HS-5 (cell line): ENCODE measurements around the gene SLC6A6.

Experiments
- DNase-seq: peaks from one replicate; pipeline ENCODE4 v3.0.0-alpha.2; 2012; ENCODE audit warnings: low read depth

SLC6A6 gene

GRCh38 chr3:14470461-14470860 is 68.1 kb downstream of the SLC6A6 start:
- DNase-seq: no peak

- no peak for DNase-seq
These were observed 68.6 kb downstream of the SLC6A6 start for GRCh38 chr3:14471016-14471415.

- no peak for DNase-seq
These were observed 69.3 kb downstream of the SLC6A6 start for GRCh38 chr3:14471690-14472089.

- DNase-seq: peak; percentile 71
These were observed 70.3 kb downstream of the SLC6A6 start for GRCh38 chr3:14472471-14473351.

- DNase-seq: no peak
These were observed 71.0 kb downstream of the SLC6A6 start for GRCh38 chr3:14473411-14473891.

GRCh38 chr3:14474363-14475081 is 72.1 kb downstream of the SLC6A6 start:
- no peak for DNase-seq

GRCh38 chr3:14475621-14476020 is 73.2 kb downstream of the SLC6A6 start:
- no peak for DNase-seq

GRCh38 chr3:14476583-14477265 is 74.3 kb downstream of the SLC6A6 start:
- DNase-seq: no peak

- no peak for DNase-seq
These were observed 75.0 kb downstream of the SLC6A6 start for GRCh38 chr3:14477311-14477935.

- no peak for DNase-seq
These were observed 76.6 kb downstream of the SLC6A6 start for GRCh38 chr3:14478956-14479550.

GRCh38 chr3:14479591-14479990 is 77.2 kb downstream of the SLC6A6 start:
- DNase-seq: no peak

GRCh38 chr3:14480207-14481017 is 78.0 kb downstream of the SLC6A6 start:
- no peak for DNase-seq

GRCh38 chr3:14481018-14481645 is 78.7 kb downstream of the SLC6A6 start:
- no peak for DNase-seq

GRCh38 chr3:14481646-14482036 is 79.2 kb downstream of the SLC6A6 start:
- DNase-seq: no peak

- no peak for DNase-seq
These were observed 79.9 kb downstream of the SLC6A6 start for GRCh38 chr3:14482271-14482721.

GRCh38 chr3:14483286-14483685 is 80.9 kb downstream of the SLC6A6 start:
- no peak for DNase-seq

GRCh38 chr3:14484741-14485140 is 82.3 kb downstream of the SLC6A6 start:
- DNase-seq: no peak

- no peak for DNase-seq
These were observed 83.6 kb downstream of the SLC6A6 start for GRCh38 chr3:14485981-14486380.

- no peak for DNase-seq
These were observed 84.1 kb downstream of the SLC6A6 start for GRCh38 chr3:14486460-14486859.

GRCh38 chr3:14487086-14487485 is 84.7 kb downstream of the SLC6A6 start:
- no peak for DNase-seq
